Central memory CD4-positive, alpha-beta T cell (primary cell): ENCODE measurements around the gene ZNF462.

Experiments used
- DNase-seq: peaks from one replicate; pipeline ENCODE4 v3.0.0; 2022

The ZNF462 gene

DNA sequence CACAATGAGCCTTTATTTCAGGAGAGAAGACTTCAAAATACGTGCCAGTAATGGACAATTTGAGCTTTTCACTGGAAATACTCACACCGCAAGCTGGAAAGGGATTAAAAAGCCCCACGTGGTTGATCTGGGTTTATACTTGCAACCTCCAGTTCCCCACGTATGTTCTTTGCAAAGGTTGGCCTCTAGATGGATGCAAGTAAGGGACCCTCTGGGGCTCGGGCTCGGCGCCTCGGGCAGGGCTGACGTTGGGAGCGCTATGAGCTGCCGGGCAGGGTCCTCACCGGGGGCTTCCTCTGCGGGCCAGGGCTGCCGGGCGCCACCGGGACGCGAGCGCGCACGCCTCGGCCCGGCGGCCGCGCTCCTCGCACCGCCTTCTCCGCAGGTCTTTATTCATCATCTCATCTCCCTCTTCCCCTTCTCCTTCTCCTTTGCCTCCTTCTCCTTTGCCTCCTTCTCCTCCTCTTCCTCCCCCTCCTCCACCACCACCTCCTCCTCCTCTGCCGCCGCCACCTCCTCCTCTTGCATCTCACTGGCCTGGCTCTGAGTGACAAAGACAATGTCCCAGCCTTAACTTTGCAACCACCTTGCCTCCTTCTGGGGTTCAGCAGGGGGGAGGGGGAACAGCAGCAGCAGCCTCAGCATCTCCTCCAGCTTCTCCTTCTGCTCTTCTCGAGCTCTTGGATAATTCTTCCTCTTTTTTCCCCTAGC is 701 bp upstream of the ZNF462 start:
- DNase-seq = no peak

GRCh38 chr9:106864373-106865143 is 1.6 kb downstream of the ZNF462 start:
- DNase-seq = no peak

DNA sequence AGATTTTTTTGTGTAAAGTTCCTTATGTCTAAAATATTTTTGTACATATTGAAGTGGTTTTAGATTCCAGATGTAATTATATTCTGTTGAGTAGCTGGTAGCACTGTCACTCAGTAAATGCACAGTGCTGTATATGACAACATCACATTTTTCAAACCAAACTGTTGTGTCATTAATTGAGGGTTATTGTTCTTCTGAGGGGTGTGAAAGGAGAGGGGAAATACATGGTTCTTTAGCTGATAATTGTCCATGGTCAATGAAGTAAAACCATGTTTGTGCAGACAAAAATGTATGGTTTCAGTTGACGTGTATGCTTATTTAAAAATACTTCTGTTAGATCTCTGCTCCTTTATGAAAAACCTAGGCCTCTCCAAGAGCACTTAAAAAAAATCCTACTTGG is 3.3 kb downstream of the ZNF462 start:
- no peak for DNase-seq

DNA sequence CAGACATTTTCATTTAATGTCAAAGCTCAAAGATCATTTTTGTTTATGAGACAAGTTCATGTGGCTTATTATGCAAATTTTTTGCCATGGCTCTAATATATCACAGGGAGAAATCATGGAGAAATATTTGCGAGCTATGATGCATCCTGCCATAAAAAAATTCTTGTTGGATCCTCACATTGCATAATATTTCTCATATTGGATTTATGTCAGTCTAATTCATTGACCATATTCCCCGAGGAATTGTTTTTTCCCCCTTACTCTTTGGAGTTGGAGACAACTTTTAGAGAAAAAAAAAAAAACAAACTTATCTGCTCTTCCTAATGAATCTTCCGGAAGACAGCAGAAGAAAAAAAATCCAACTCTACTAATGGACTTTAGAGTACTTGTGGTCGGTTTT is 4.3 kb downstream of the ZNF462 start:
- no peak for DNase-seq

DNA sequence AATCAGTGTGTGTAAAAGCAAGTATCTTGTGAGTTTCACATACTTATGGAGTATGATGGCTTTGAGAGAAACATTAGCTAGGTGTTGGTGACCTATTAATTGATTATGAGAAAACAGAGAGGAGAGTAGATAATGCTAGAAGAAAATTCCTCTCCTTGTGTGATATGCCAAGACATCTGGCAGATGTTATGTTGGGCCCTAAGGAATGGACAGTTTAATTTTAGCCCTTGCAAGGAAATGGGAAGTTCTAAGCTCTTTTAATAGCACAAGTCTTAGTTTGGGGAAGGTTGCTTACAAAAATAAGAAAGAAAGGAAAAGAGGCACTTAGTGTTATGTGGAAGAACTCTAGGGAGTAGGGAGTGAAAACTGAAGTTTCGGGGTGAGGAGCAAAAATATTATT is 5.1 kb downstream of the ZNF462 start:
- DNase-seq = no peak

GRCh38 chr9:106868565-106868964 is 5.6 kb downstream of the ZNF462 start:
- DNase-seq = no peak

- DNase-seq = no peak
These were observed 6.1 kb downstream of the ZNF462 start for GRCh38 chr9:106869028-106869427.

DNA sequence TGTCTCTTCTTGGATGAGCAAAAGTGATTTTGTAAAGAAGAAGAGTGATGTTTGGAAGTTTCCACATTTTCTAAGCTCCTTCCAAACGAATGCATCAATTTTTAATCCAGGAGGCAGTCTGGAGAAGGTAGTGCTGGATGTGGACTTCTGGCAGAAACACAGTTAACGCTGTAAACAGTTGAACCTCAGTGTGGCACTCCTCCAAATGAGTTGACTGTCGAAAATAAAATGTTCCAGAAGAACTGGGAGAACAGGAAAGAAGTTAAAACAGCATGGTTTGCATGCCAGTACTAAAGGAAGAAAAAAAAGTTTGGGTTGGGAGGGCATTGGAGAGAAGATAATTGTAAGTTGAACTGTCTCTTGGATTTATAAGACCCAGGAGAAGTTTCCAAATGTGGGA is 6.5 kb downstream of the ZNF462 start:
- no peak for DNase-seq

DNA sequence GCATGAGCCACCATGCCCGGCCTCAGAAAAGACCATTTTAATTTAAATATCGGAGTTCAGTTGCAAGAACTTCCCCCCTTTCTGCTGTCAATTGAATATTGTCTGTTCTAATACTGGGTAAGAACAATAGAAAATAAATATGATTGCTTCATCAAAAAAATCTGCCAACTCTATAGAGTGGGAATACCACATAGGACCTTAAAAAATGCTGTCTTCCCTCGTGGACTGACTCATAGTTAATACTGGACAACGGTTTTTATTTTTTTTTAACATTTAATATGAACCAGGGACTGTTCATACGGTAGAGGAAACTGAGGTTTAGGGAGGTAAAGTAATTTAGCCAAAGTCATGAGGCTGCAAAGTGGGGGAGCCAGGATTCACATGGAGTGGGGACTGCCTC is 9.7 kb downstream of the ZNF462 start:
- DNase-seq = no peak

GRCh38 chr9:106874031-106874430 is 11.1 kb downstream of the ZNF462 start:
- no peak for DNase-seq

DNA sequence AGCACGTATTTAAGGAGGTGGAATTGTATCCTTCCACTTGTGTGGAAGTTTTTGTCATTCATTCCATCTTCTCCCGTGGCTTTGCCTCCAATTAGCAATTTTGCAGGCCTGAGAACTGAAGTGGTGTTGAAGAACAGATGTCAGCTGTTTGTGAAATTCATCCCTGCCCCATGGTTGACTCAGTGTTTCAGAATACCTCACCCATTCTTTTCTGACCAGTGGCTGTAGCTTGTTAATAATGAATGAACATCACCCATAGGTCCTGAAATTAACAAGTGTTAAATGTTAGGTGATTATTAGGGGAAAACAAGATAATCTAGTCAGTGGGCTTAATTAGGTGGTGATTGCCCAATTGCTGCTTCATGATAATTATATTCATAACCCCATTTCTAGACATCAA is 11.7 kb downstream of the ZNF462 start:
- DNase-seq = no peak

- no peak for DNase-seq
These were observed 12.6 kb downstream of the ZNF462 start for GRCh38 chr9:106875529-106875928.

DNA sequence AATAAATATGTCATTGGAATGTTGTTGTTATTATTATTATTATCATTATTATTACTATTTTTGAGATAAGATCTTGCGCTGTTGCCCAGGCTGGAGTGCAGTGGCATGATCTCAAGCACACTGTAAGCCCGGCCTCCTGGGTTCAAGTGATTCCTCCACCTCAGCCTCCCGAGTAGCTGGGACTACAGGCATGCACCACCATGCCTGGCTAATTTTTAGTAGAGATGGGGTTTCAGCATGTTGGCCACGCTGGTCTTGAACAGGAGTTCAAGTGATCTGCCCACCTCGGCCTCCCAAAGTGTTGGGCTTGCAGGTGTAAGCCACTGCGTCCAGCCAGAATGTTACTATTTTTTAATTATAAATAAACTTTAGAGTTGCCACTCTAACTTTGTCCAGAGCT is 14.4 kb downstream of the ZNF462 start:
- DNase-seq = no peak

DNA sequence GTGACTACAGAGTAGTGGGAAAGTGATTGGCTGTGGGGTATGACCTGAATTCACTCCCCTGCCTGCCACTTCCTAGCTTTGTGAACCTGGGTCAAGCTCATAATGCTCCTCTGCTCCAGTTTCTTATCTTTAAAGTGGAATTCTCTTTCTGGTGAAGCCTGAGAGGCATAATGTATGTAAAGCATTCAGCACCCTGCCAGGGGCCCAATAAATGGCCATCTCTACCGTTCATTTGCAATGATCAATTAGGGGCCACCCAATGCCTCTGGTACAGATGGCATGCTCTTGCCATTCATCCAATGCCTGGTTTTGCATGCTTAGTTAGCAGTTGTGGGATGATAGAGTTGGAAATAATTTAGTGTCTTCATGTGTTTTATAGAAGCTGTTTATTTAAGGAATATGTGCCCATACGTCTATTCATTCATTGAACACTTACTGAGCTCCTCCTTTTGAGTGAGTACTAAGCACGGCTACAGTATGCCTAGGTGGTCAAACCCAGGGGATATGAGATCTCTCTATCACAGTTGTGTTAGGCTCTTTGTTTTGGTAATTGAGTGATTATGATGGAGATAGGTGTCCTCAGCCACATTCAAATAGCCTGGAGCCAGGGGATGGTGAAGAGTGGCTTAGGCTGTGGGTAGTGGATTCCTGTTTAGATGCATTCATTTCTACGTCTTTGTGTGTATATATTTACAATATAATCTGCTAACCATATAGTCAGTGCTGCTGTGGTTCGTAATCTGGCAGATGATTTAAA is 15.3 kb downstream of the ZNF462 start:
- DNase-seq = no peak

DNA sequence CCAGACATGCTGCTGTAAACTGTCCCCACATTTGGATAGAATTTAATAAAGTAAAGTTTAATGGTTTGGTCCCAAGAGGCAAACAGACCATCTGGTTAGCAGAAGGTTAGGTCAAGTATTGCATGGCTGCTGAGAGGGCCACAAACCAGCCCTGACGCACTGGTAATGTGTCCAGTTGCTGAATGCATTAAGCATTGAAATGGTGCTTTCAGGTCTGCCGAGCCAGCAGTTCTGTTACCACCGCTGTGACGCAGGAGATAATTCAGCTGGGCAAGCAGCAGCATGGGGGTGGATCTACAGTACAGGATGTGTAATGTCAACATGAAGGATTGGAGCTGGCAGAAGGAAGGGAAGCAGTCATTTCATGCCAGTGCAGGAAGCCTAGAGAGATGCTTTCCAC is 16.0 kb downstream of the ZNF462 start:
- no peak for DNase-seq

GRCh38 chr9:106879439-106879882 is 16.5 kb downstream of the ZNF462 start:
- no peak for DNase-seq

DNA sequence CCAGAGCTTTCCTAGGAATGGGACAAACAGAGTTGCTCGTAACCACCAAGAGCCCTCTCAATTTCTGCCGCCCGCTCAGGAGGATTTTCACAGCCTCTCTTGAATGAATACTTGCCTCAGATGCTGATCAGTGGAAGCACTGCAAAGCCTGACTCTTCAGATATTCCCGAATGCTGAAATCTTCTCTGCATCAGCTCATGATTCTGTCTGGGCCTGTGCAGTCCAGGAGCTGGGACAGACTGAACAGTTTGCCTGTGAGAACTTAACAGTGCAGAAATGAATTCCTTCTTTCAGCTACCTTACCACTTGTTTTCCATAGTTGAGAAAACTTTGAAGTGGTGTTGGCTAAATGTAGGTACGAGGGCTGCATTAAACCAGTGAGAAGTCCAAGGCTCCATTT is 17.1 kb downstream of the ZNF462 start:
- no peak for DNase-seq

GRCh38 chr9:106880863-106881262 is 17.9 kb downstream of the ZNF462 start:
- DNase-seq = no peak

GRCh38 chr9:106883030-106883429 is 20.1 kb downstream of the ZNF462 start:
- DNase-seq = no peak

GRCh38 chr9:106883626-106884190 is 20.7 kb downstream of the ZNF462 start:
- no peak for DNase-seq

DNA sequence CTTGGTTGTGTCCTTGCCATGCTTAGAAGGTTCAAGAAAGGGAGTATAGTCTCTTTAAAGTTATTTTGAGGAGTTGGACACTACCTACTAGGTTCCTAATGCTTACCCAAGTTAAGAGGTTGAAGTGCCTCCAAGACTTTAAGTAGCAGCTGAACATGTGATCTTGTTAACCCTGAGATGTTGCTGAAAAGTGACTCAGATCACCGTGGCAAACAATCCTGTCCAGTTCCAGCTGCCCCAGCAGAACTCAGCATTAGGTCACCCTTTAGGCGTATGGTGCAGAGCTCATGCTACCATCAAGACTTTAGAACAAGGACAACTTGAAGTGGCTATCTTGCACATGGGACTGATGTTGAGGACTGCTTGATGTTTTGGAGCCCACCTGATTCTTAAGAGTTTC is 22.5 kb downstream of the ZNF462 start:
- DNase-seq = no peak

DNA sequence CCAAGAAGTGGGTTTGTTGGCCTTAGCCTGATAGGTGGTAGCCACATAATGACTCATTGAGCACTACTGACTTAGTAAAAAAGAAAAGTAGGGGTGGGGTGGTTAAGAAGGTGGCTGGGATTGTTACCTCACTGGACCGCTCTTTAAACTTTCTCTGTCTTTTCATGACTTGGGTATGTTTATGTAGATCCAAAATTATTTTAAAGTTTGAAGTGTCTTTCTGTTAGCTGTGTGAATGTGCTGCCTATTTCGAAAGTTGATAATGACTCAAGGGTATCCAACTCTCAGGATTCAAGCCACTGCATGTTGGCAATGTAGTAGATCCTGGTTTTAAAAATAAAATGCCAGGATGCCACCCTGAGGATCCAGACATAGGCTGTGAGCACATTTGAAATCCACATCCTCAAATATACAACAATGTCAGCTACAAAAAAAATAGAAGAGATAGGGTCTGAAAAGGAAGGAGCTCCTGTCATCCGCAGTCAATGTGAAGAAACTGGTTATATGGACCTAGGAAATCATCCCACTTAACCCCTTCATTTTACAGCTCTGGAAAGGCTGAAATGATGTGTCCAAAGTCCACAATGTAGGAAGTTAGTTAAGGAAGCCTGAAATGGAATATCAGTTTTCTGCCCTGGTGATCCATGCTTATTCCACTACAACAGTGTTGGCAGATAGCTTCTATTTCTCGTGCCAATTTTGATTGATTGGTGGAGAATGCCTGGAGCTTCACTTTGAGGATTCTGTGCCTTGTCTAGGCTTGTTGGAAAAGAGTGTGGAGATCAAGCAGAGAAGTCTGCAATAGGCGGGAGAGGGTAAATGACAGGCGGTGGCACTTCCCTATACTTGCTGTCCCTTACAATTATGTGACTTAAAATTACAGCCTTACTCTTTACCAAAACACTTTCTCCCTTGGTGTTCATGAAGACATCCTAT is 23.4 kb downstream of the ZNF462 start:
- no peak for DNase-seq
